ENCODE data around the gene CST9. TPM values are rescaled to one million over a fixed set of nuclear protein-coding genes. Genes with fewer than 3 reads are reported as not detected.

Gene CST9
- total RNA-seq, 4 donors from 2014 or later = not detected

- H3K4me1 ChIP-seq = no peaks in the 10 kb centered on the region
- WGBS, 2 donors (ENCODE audit: low coverage in 1 of 2) = 10 to 58% methylated on average over 1 of the region's 1 CpG
- peaks cover 3% of the 10 kb centered on the region for H3K27me3 ChIP-seq
- H3K27ac ChIP-seq = no peak overlapping the region
- H3K9me3 ChIP-seq = peaks cover 0 to 18% (median 0%) of the 10 kb centered on the region in 3 donors
- no peaks in the 10 kb centered on the region for H3K36me3 ChIP-seq
- H3K4me3 ChIP-seq = no peak overlapping the region
- no peak for ATAC-seq
- TF ChIP-seq EP300 (IDR thresholded peaks at IDR 0.05) = no peak
- TF ChIP-seq POLR2AphosphoS5 (IDR thresholded peaks at IDR 0.05) = no peak
- no peak for TF ChIP-seq POLR2A (IDR thresholded peaks at IDR 0.05)
- no peak for TF ChIP-seq CTCF (IDR thresholded peaks at IDR 0.05)
Measured at GRCh38 chr20:23554401-23554800, 51.3 kb downstream of the CST9 start.

Other genes with a start within 250 kb of the CST9 start
- 10 to 100 TPM; 13.5 to 18.8 (median 17.4) TPM for gene GZF1, start 243.7 kb downstream of the CST9 start, total RNA-seq
- gene NAPB, start 184.4 kb downstream of the CST9 start, total RNA-seq = 10 to 100 TPM; 14.0 to 20.1 (median 18.1) TPM
- not detected for gene CSTL1, start 166.2 kb downstream of the CST9 start, total RNA-seq
- not detected for gene CST11, start 153.0 kb downstream of the CST9 start, total RNA-seq
- gene CST8, start 114.8 kb downstream of the CST9 start, total RNA-seq = not detected
- not detected for gene CST9L, start 37.4 kb downstream of the CST9 start, total RNA-seq
- 1,000 to 10,000 TPM in 3 of 4 donors, 100 to 1,000 TPM in 1; 951 to 1,877 (median 1,344) TPM for gene CST3, start 32.0 kb upstream of the CST9 start, total RNA-seq
- not detected for gene CST4, start 83.1 kb upstream of the CST9 start, total RNA-seq
- gene CST1, start 145.0 kb upstream of the CST9 start, total RNA-seq = not detected
- gene CST2, start 220.8 kb upstream of the CST9 start, total RNA-seq = under 1 TPM in 2 of 4 donors, not detected in 2; 0.54 to 0.87 TPM

Measured in gastroesophageal sphincter (tissue), 4 donors.